ENCODE results near the gene GJA3.

GJA3 gene

GRCh38 chr13:20142023-20142926, 18.6 kb downstream of the GJA3 start:
- in situ Hi-C loops (cut with HindIII; ENCODE audit: low pct_unique_long_range_greater_than_20kb, low sequenced_read_pairs): no loop called here
- no peak for DNase-seq (ENCODE audit: low read depth in 1 of 2, low spot score in 1 of 2)
- TF ChIP-seq JUND (IDR thresholded peaks at IDR 0.05; ENCODE audit: low read depth): no peak

GRCh38 chr13:20141238-20142022, 19.4 kb downstream of the GJA3 start:
- no peak for DNase-seq (ENCODE audit: low read depth in 1 of 2, low spot score in 1 of 2)
- no peak for TF ChIP-seq JUND (IDR thresholded peaks at IDR 0.05; ENCODE audit: low read depth)
- in situ Hi-C loops (cut with HindIII; ENCODE audit: low pct_unique_long_range_greater_than_20kb, low sequenced_read_pairs): no loop called here

- no peak for TF ChIP-seq JUND (IDR thresholded peaks at IDR 0.05; ENCODE audit: low read depth)
- in situ Hi-C loops (cut with HindIII; ENCODE audit: low pct_unique_long_range_greater_than_20kb, low sequenced_read_pairs): no loop called here
Observed at GRCh38 chr13:20140487-20140886, 20.4 kb downstream of the GJA3 start.

GRCh38 chr13:20137875-20138274, 23.0 kb downstream of the GJA3 start:
- in situ Hi-C loops (cut with HindIII; ENCODE audit: low pct_unique_long_range_greater_than_20kb, low sequenced_read_pairs): no loop called here
- DNase-seq (ENCODE audit: low read depth in 1 of 2, low spot score in 1 of 2): no peak
- TF ChIP-seq JUND (IDR thresholded peaks at IDR 0.05; ENCODE audit: low read depth): no peak

More at GRCh38 chr13:20140487-20140886, 20.4 kb downstream of the GJA3 start:
- DNase-seq (ENCODE audit: low read depth in 1 of 2, low spot score in 1 of 2): no peak

DNA sequence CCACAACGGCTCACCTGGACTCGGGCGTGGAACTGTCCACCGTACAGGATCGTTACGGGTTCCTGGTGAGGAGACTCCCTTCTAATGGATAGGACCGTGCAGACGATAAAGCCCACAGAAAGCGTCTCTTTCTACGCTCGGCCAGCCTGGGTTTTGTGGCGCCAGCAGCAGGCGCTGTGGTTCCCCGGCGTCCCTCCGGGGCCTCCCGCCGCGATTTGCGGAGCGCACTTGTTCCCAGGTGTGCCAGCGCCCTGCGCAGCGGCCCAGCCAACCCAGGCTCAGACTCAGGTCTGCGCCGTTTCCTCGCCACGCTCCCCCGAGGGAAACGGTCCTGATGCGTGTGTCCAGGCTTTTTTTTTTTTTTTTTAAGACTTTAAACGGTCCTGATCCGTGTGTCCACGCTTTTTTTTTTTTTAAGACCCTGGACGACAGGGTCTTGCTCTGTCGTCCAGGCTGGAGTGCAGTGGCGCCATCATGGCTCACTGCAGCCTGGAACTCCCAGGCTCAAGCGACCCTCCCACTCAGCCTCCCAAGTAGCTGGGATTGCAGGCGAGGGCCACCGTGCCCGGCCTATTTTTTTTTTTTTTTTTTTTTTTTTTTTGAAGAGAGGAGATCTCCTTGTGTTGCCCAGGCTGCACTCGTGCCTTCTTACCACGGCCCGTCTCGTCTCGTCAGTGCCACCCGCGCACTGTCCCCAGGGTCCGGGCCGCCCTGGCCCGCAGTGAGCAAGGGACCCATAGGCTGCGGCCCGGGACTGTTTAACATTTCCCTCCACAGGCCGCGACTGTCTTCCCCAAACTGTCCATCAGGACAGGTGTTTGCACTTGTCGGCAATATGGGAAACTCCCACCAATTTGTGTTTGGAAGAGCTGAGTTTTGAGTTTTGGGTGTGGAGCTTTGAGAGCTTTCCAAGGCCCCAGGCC, 23.8 kb downstream of the GJA3 start:
- DNase-seq (ENCODE audit: low read depth in 1 of 2, low spot score in 1 of 2): peak in 1 of 2 experiments; percentile 37
- no peak for TF ChIP-seq JUND (IDR thresholded peaks at IDR 0.05; ENCODE audit: low read depth)
- in situ Hi-C loops (cut with HindIII; ENCODE audit: low pct_unique_long_range_greater_than_20kb, low sequenced_read_pairs): no loop called here

DNA sequence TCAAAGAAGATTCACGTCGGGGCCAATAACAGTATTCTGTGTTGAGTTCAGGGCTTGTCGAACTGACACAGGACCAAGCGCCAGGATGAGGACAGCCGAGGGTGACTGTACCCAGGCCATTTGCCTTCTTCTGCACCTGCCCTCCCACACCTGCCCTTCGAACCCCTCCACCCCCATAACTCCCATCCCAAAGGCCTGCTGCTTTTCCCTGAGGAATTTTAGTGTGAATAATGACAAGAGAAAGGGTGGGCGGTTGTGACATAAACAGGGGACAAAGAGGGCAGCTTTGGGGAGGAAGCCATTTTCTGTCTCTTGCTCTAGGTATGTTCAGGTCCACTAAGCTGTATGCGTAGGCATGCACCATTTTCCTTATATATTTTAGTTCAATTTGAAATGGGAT, 26.1 kb downstream of the GJA3 start:
- DNase-seq (ENCODE audit: low read depth in 1 of 2, low spot score in 1 of 2): no peak
- TF ChIP-seq JUND (IDR thresholded peaks at IDR 0.05; ENCODE audit: low read depth): no peak
- in situ Hi-C loops (cut with HindIII; ENCODE audit: low pct_unique_long_range_greater_than_20kb, low sequenced_read_pairs): no loop called here

GRCh38 chr13:20132052-20132634, 28.7 kb downstream of the GJA3 start:
- TF ChIP-seq JUND (IDR thresholded peaks at IDR 0.05; ENCODE audit: low read depth): no peak
- in situ Hi-C loops (cut with HindIII; ENCODE audit: low pct_unique_long_range_greater_than_20kb, low sequenced_read_pairs): no loop called here
- DNase-seq (ENCODE audit: low read depth in 1 of 2, low spot score in 1 of 2): no peak

DNA sequence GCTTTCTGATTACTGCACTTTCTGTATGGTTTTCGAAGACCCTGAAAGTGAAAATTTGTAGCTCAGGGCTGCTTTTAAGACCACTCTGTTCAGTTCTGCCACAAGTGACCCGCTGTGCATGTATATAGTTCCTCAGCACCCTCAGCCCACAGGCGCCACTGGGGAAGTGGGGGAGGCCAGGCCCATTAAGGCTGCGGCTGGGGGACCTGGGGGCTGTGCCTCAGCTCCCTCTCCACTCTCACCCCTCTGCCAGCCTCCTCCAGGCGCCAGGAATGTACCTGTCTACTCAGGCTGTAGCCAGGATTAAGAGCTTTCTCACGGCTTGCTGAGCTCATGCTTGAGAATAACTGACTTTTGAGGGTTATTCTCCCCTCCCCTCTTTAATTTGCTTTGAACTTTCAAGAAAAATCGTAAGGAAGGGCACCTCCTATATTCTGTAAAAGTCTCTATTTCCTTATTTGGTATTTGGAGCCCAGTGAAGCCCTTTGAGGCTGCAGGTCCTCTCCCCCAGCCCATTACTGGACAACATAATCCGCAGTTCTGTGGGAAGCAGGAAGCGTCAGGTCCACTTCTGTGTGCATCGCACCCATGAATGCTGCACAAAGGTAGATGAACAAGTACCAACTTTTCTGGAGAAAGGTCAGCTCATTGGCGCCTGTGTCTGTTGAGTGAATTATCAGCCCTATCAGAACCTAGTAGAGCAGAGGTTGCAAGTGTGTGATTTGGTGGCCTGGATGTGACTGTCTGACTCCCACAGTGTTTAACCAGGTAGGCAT, 29.6 kb downstream of the GJA3 start:
- in situ Hi-C loops (cut with HindIII; ENCODE audit: low pct_unique_long_range_greater_than_20kb, low sequenced_read_pairs): no loop called here
- no peak for TF ChIP-seq JUND (IDR thresholded peaks at IDR 0.05; ENCODE audit: low read depth)
- no peak for DNase-seq (ENCODE audit: low read depth in 1 of 2, low spot score in 1 of 2)

DNA sequence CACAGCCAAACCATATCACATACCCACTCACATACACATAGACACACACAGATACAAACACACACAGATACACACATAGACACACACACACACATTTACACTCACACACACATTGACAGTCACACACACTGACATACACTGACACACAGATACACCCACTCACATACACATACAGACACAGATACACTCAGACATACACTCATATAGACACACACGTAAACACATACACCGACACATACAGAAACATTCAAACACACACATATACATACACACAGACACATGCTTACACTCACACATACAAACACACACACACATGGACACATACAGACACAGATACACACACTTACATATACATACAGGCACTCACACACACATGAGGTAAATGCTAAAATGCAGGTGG, 30.2 kb downstream of the GJA3 start:
- no peak for TF ChIP-seq JUND (IDR thresholded peaks at IDR 0.05; ENCODE audit: low read depth)
- in situ Hi-C loops (cut with HindIII; ENCODE audit: low pct_unique_long_range_greater_than_20kb, low sequenced_read_pairs): no loop called here
- DNase-seq (ENCODE audit: low read depth in 1 of 2, low spot score in 1 of 2): no peak

- no peak for TF ChIP-seq JUND (IDR thresholded peaks at IDR 0.05; ENCODE audit: low read depth)
- in situ Hi-C loops (cut with HindIII; ENCODE audit: low pct_unique_long_range_greater_than_20kb, low sequenced_read_pairs): no loop called here
- no peak for DNase-seq (ENCODE audit: low read depth in 1 of 2, low spot score in 1 of 2)
Observed at GRCh38 chr13:20130012-20130411, 30.8 kb downstream of the GJA3 start.

DNA sequence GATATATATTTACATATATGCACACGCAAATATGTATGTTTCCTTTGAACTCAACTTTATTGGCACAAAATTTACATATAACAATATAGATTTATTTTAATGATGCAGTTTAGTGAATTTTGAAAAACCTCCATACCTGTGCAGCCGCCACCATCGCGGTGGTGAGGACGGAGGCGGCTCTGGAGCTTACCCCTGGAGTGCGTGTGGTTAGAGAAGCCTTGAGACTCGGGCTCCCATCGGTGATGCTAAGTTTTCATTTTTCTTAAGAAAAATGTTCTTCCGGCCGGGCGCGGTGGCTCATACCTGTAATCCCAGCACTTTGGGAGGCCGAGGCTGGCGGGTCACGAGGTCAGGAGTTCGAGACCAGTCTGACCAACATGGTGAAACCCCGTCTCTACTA, 31.8 kb downstream of the GJA3 start:
- DNase-seq (ENCODE audit: low read depth in 1 of 2, low spot score in 1 of 2): no peak
- TF ChIP-seq JUND (IDR thresholded peaks at IDR 0.05; ENCODE audit: low read depth): no peak
- in situ Hi-C loops (cut with HindIII; ENCODE audit: low pct_unique_long_range_greater_than_20kb, low sequenced_read_pairs): no loop called here

Measured in T47D (cell line).